Measurements from ENCODE around the gene OS9.
"Not testable (repeated sequence)": the region's sequence is repeated elsewhere in the genome, so short reads cannot be mapped to it uniquely, and the experiment has no call there.

Gene OS9

DNA sequence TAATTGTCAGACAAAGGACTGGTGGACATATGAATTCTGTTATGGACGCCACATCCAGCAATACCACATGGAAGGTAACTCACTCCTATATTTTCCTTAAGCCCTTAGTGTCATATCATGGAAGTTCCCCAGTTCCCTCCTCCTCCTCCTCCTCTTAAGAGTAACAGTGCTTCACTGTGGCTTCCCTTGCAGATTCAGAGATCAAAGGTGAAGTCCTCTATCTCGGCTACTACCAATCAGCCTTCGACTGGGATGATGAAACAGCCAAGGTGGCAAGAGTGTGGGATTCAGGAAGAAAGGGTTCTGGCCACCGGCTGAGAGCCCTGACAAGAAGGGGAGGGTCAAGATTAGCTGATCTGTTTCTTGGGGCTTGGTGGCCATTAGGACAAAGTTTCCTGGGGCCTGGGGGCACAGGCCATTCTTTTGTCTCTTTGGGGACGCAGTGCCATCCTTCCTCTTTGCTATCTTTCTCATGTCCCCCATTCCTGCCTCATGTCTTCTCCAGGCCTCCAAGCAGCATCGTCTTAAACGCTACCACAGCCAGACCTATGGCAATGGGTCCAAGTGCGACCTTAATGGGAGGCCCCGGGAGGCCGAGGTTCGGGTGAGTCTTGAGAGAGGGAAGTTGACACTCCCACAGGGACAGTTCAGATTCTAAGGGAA is 2.0 kb downstream of the OS9 start:
- DNase-seq, result no peak

GRCh38 chr12:57697076-57697475 is 3.1 kb downstream of the OS9 start:
- no peak for DNase-seq

GRCh38 chr12:57698414-57698813 is 4.5 kb downstream of the OS9 start:
- DNase-seq, result no peak

DNA sequence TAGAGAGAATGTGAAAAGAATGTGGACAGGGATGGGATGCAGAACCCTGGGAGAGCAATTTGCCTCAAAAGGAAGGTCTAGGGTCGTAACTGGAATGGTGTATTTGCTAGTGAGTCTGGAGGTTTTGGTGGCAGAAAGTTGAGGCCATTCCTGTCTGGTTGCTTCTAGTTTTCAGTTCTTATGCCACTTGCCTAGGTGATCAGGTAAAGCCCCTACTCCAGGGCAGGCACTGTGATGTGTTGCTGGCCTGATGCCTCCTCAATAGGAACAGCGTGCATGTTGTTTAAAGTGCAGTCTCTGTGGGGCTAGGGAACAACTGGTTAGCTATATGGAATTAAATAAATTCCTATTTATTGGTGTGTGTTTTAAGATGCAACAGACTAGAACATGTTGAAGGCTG is 6.4 kb downstream of the OS9 start:
- DNase-seq, result no peak

DNA sequence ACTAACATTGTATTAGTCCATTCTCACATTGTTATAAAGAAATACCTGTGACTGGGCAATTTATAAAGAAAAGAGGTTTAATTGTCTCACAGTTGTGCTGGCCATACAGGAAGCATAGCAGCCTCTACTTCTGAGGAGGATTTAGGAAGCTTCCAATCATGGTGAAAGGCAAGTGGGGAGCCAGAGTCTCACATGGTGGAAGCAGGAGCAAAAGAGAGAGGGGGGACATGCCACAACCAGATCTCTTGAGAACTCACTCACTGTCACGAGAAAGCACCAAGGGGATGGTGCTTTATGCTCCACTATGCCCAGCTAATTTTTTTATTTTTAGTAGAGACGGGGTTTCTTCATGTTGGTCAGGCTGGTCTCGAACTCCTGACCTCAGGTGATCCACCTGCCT is 13.3 kb downstream of the OS9 start:
- no peak for DNase-seq

- no peak for DNase-seq
These were observed 14.4 kb downstream of the OS9 start for GRCh38 chr12:57708296-57708695.

- no peak for DNase-seq
These were observed 18.8 kb downstream of the OS9 start for GRCh38 chr12:57712701-57713100.

- DNase-seq, result no peak
These were observed 19.3 kb downstream of the OS9 start for GRCh38 chr12:57713209-57713608.

- not testable (repeated sequence) for DNase-seq
These were observed 21.3 kb downstream of the OS9 start for GRCh38 chr12:57715036-57715748.

GRCh38 chr12:57715786-57716185 is 21.9 kb downstream of the OS9 start:
- DNase-seq, result no peak

DNA sequence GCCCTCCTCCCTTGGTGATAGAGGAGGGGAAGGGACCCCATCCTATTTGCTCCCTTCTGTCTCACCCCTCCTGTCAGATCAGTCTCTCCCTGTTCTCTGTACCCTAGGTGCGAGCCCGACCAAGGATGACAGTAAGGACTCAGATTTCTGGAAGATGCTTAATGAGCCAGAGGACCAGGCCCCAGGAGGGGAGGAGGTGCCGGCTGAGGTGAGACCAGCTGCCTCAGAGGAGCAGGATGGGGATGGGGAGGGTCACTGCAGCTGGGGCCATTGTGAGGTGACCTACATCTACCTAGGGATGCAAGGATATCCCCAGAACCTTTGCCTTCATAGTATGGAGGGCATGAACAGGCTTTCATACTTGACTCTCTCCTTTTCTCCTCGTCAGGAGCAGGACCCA is 22.4 kb downstream of the OS9 start:
- DNase-seq, result no peak

DNA sequence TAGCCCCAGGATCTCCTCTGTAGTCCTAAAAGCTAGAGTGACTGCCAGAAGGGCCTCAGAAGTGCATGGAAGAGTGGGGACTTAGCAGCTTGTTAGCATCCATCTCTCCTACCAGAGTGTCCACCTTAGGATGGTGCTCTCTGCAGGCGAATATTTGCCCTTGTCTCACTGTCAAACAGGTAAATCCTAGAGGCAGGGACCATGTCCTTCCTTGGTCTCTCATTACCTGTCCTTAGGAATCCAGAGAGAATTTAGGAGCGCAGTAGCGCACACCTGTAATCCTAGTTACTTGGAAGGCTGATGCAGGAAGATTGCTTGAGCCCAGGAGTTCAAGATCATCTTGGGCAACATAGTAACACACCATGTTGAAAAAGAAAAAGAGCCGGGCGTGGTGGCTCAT is 23.2 kb downstream of the OS9 start:
- DNase-seq, result no peak

GRCh38 chr12:57717846-57718640 is 24.1 kb downstream of the OS9 start:
- no peak for DNase-seq

GRCh38 chr12:57718641-57719528 is 25.0 kb downstream of the OS9 start:
- DNase-seq, result no peak

DNA sequence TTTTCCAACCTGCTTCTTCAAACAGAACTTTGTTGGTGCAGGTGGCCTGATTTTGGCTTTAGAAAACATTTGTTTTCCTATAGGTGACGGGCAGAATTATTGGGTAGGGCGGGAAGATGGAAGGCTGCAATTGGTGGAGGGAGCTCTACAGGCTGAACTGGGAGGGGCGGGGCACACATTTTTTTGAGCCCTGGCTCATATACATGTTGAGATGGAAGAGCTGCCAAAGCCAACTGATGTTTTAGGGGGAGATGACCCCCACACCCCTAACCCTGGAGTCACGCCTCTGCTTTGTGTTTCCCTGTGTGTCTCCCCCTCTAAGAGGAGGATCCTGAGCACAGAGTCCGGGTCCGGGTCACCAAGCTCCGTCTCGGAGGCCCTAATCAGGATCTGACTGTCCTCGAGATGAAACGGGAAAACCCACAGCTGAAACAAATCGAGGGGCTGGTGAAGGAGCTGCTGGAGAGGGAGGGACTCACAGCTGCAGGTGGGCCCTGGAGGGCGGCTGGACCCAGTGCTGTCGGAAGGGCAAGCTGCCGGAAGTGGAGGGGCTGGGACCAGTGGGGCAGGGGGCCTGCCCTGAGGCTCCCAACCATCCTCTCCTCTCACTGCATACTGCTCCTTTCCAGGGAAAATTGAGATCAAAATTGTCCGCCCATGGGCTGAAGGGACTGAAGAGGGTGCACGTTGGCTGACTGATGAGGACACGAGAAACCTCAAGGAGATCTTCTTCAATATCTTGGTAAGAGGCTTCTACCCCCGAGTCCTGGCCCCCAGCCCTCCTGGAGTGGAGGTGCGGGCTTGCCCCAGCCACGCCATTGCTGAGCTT is 26.1 kb downstream of the OS9 start:
- DNase-seq, result no peak

DNA sequence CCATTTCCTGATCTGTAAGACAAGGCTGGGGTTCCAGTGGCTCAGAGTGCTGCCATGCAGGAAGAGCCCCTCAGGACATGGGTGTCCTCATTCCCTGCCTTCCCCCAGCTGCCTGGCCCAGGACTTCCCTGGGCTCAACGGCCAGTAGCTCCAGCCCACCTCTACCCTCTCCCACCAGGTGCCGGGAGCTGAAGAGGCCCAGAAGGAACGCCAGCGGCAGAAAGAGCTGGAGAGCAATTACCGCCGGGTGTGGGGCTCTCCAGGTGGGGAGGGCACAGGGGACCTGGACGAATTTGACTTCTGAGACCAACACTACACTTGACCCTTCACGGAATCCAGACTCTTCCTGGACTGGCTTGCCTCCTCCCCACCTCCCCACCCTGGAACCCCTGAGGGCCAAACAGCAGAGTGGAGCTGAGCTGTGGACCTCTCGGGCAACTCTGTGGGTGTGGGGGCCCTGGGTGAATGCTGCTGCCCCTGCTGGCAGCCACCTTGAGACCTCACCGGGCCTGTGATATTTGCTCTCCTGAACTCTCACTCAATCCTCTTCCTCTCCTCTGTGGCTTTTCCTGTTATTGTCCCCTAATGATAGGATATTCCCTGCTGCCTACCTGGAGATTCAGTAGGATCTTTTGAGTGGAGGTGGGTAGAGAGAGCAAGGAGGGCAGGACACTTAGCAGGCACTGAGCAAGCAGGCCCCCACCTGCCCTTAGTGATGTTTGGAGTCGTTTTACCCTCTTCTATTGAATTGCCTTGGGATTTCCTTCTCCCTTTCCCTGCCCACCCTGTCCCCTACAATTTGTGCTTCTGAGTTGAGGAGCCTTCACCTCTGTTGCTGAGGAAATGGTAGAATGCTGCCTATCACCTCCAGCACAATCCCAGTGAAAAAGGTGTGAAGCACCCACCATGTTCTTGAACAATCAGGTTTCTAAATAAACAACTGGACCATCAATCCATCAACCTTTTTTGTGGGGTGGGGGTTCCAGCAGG is 27.0 kb downstream of the OS9 start:
- DNase-seq, result no peak

GRCh38 chr12:57721846-57722608 is 28.1 kb downstream of the OS9 start:
- DNase-seq, result not testable (repeated sequence)

GRCh38 chr12:57722716-57723629 is 29.0 kb downstream of the OS9 start:
- no peak for DNase-seq

DNA sequence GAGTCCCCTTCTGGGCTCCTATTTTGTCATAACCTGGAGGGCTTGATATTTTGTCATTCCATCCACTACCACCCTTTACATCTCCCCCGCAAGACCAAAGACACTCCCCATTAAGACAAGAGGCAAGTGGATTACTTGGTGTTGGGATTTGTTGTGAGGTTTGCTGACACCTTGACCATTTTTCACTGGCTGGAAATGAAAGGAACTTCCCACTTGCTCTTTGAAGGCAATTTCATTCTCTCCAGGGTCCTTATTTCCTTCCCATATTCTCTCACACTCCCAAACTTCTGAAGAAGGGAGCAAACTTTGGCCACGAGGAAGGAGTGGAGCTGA is 29.7 kb downstream of the OS9 start:
- no peak for DNase-seq
